ENCODE measurements around the gene CYP46A1.

DNA sequence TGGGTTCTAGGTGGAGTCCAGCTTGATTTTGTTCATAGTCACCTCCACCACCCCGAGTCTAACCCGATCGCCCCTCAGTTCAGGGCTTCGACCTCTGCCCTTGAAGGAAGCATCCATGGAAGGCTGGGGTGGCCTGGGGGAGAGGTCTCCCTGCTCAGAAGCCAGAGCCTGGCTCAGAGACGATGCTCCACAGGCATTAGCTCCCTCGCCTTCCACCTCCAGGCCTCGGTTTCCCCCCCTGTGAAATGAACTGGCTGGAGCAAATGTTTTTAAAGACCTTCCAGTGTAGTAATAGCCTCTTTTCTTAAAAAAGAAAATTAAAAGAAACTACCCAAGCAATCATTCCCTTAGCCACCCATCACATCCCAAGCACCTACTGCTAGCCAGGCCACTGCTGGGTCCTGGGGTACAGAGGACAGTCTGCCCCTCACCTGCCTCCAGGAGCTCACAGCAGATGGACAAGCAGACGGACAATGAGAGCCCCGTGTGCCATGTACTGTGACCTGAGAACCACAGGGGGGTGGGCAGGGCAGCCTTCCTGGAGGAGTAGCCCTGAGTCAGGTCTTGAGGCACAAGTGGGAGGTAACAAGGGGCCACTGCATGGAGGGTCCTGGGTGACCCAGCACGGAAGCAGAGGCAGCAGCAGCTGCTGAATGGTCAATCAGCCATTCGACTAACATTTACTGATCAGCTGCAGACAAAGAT, 66.8 kb downstream of the CYP46A1 start:
- TF ChIP-seq, protein P1, sequence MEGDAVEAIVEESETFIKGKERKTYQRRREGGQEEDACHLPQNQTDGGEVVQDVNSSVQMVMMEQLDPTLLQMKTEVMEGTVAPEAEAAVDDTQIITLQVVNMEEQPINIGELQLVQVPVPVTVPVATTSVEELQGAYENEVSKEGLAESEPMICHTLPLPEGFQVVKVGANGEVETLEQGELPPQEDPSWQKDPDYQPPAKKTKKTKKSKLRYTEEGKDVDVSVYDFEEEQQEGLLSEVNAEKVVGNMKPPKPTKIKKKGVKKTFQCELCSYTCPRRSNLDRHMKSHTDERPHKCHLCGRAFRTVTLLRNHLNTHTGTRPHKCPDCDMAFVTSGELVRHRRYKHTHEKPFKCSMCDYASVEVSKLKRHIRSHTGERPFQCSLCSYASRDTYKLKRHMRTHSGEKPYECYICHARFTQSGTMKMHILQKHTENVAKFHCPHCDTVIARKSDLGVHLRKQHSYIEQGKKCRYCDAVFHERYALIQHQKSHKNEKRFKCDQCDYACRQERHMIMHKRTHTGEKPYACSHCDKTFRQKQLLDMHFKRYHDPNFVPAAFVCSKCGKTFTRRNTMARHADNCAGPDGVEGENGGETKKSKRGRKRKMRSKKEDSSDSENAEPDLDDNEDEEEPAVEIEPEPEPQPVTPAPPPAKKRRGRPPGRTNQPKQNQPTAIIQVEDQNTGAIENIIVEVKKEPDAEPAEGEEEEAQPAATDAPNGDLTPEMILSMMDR (IDR thresholded peaks at IDR 0.05; ENCODE audit: insufficient read depth, low read length): no peak
- TF ChIP-seq REST (IDR thresholded peaks at IDR 0.05; ENCODE audit: insufficient replicate concordance, low read depth): no peak
- TF ChIP-seq SPI1 (IDR thresholded peaks at IDR 0.05; ENCODE audit: borderline replicate concordance, low read depth): no peak
- no peak for TF ChIP-seq GABPA (IDR thresholded peaks at IDR 0.05; ENCODE audit: low read depth)
- no peak for TF ChIP-seq POLR2AphosphoS5 (IDR thresholded peaks at IDR 0.05; ENCODE audit: low read depth)
